Lower lobe of right lung (tissue), 2 donors: ENCODE data around the gene GREM2. TPM values are rescaled to one million over a fixed set of nuclear protein-coding genes. Genes with fewer than 3 reads are reported as not detected.
A peak's percentile ranks its signal among the peaks of the same experiment; 100 is the strongest.

Experiments
- ATAC-seq, 2 donors: fragments of 200-7000 bp; cut with Tn5 transposase; one replicate each; pipeline ENCODE4 v1.9.1; 2020 to 2022; ENCODE audit warnings: mild to moderate bottlenecking in 2 of 2, moderate library complexity in 2 of 2
- DNase-seq: peaks from one replicate; pipeline ENCODE4 v3.0.0-alpha.2; 2020
- H3K27ac ChIP-seq: fragments of 200-600 bp; one replicate; pipeline ENCODE4 v1.8.0; 2022
- H3K27me3 ChIP-seq: fragments of 200-600 bp; one replicate; pipeline ENCODE4 v1.8.0; 2022; ENCODE audit warnings: low read depth
- H3K36me3 ChIP-seq: fragments of 200-600 bp; one replicate; pipeline ENCODE4 v1.8.0; 2022; ENCODE audit warnings: mild to moderate bottlenecking
- H3K4me1 ChIP-seq: fragments of 200-600 bp; one replicate; pipeline ENCODE4 v1.8.0; 2022
- H3K4me3 ChIP-seq: fragments of 200-600 bp; one replicate; pipeline ENCODE4 v1.8.0; 2022; ENCODE audit warnings: mild to moderate bottlenecking
- H3K9me3 ChIP-seq: fragments of 200-600 bp; one replicate; pipeline ENCODE4 v1.8.0; 2022
- intact Hi-C: fragments of 100-400 bp; cut with DNase I; formaldehyde crosslinking; loops from one replicate; pipeline ENCODE4 v1.11.0; 2022
- total RNA-seq: library from RNA; stranded (reverse); fragmentation: NEBNext Ultra II Directional; extraction: Animal tissue kit (Norgen Biotek cat#: 25700); gene quantifications from one replicate; pipeline ENCODE4 v1.2.1, GENCODE V29; 2021
- TF ChIP-seq, protein P1 (sequence below): fragments of 200-600 bp; IDR thresholded peaks from one replicate; pipeline ENCODE4 v1.8.0; 2022; ENCODE audit warnings: antibody characterized with exemption, mild to moderate bottlenecking
- donor health status: DM: no; HTN: yes; CAD: no; lungs with severe emphysema.

The GREM2 gene
- total RNA-seq, 1 donor from 2014 or later, result 0.74 TPM

- Histone ChIP-seq H3K4me1 (no peaks in the 10 kb centered on the region), H3K4me3 (no peak overlapping the region), H3K27ac (no peak overlapping the region), H3K36me3 (no peaks in the 10 kb centered on the region), H3K9me3 (no peaks in the 10 kb centered on the region), H3K27me3 (no peaks in the 10 kb centered on the region)
- TF ChIP-seq, protein P1, sequence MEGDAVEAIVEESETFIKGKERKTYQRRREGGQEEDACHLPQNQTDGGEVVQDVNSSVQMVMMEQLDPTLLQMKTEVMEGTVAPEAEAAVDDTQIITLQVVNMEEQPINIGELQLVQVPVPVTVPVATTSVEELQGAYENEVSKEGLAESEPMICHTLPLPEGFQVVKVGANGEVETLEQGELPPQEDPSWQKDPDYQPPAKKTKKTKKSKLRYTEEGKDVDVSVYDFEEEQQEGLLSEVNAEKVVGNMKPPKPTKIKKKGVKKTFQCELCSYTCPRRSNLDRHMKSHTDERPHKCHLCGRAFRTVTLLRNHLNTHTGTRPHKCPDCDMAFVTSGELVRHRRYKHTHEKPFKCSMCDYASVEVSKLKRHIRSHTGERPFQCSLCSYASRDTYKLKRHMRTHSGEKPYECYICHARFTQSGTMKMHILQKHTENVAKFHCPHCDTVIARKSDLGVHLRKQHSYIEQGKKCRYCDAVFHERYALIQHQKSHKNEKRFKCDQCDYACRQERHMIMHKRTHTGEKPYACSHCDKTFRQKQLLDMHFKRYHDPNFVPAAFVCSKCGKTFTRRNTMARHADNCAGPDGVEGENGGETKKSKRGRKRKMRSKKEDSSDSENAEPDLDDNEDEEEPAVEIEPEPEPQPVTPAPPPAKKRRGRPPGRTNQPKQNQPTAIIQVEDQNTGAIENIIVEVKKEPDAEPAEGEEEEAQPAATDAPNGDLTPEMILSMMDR, result no peak
- DNase-seq (no peak), ATAC-seq (no peak)
- intact Hi-C loops, result no loop called here
These were observed 149.1 kb downstream of the GREM2 start for GRCh38 chr1:240462766-240463395.

GRCh38 chr1:240462277-240462676, 149.7 kb downstream of the GREM2 start:
- TF ChIP-seq, protein P1, result no peak
- Histone ChIP-seq H3K27me3 (no peaks in the 10 kb centered on the region), H3K4me1 (no peaks in the 10 kb centered on the region), H3K27ac (no peak overlapping the region), H3K4me3 (no peak overlapping the region), H3K9me3 (no peaks in the 10 kb centered on the region), H3K36me3 (no peaks in the 10 kb centered on the region)
- DNase-seq (no peak), ATAC-seq (no peak)
- intact Hi-C loops, result no loop called here

- DNase-seq (no peak), ATAC-seq (peak; percentile 42 to 50)
- H3K4me3 ChIP-seq, result no peak overlapping the region
- no peaks in the 10 kb centered on the region for H3K36me3 ChIP-seq
- TF ChIP-seq, protein P1, result no peak
- no peaks in the 10 kb centered on the region for H3K27me3 ChIP-seq
- H3K4me1 ChIP-seq, result no peaks in the 10 kb centered on the region
- H3K27ac ChIP-seq, result no peak overlapping the region
- no peaks in the 10 kb centered on the region for H3K9me3 ChIP-seq
- intact Hi-C loops, result no loop called here
These were observed 154.8 kb downstream of the GREM2 start for GRCh38 chr1:240457203-240457602.

GRCh38 chr1:240455228-240455821, 156.6 kb downstream of the GREM2 start:
- no peak for ATAC-seq
- Histone ChIP-seq H3K36me3 (no peaks in the 10 kb centered on the region), H3K27me3 (no peaks in the 10 kb centered on the region), H3K4me1 (no peaks in the 10 kb centered on the region), H3K4me3 (no peak overlapping the region), H3K9me3 (no peaks in the 10 kb centered on the region), H3K27ac (no peak overlapping the region)
- intact Hi-C loops, result no loop called here
- TF ChIP-seq, protein P1, result peak; percentile 12
- DNase-seq, result no peak

DNA sequence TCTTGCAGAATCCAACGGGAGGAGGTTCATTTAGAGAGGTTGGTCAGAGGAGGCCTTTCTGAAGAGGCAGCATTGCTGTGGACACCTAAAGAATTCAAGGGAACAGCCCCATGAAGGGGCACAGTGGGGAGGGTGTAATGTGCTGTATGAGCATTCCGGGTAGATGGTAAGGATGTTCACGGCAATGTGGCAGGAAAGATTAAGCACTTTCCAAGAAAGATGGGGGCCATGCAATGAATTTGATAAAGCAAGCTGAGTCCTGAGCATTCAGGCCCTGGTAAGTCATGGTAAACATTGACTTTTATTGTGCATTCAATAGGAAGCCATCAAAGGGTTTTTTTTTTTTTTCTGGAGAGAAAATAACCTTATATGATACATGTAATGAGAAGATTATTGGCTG, 166.6 kb downstream of the GREM2 start:
- H3K27ac ChIP-seq, result no peak overlapping the region
- no peaks in the 10 kb centered on the region for H3K36me3 ChIP-seq
- no peaks in the 10 kb centered on the region for H3K27me3 ChIP-seq
- ATAC-seq (no peak), DNase-seq (no peak)
- no peaks in the 10 kb centered on the region for H3K9me3 ChIP-seq
- H3K4me1 ChIP-seq, result no peaks in the 10 kb centered on the region
- intact Hi-C loops, result no loop called here
- TF ChIP-seq, protein P1, result no peak
- H3K4me3 ChIP-seq, result no peak overlapping the region
